NCI-H146 (cell line): Measurements from ENCODE around the gene TECPR1.

ENCODE experiments used
- DNase-seq: peaks from one replicate; lab custom pipeline; 2025; lab: John Stamatoyannopoulos, UW

Gene TECPR1

DNA sequence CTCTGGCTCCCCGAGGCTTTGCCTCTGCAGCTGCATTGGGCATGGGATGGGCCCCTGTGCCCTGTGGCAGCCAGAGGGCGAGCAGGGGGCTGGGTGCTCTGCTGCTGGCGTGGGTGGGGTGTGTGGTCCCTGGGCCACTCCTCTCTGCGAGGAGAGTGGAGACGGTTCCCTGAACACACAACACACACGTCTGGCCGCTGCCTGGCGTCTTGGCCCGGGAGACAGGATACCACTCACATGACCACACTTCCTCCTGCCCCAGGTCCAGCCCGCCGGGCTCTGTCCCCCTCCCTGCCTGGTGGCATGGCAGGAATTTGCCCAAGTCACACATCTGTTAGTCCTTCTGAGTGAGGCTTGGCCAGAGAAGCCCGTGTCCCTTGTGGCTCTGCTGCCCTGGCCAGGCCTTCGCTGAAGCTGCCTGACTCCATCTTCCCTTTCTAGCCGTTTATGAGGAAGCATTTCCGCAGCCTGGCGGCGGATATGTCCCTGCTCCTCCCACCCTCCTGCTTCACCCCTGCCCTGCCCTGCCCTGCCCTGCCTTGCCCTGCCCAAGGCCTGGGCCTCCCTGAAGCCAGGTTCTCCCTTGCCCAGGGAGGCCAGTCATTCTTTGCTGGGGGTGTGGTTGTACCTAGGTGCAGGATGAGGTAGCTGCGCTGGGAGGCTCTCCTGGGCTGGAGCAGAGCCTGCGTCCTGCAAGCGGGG lies 32.5 kb upstream of the TECPR1 start:
- DNase-seq: no peak

DNA sequence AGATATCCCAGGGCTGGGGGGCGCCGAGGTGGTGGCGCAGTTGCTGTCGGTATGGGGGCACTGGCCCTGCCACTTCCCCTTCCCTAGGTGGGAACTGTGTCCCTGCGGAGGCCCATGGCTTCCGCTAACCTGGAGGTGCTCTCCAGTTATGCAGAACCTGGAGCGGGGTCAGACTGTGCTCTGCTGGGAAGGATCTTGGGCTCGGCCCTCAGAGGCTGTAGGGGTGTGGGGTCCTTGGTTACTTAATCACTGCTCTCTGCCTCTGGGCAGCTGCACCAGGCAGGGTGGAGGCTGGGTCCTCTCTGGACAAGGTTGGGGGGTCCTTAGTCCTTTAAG lies 31.8 kb upstream of the TECPR1 start:
- DNase-seq: no peak

DNA sequence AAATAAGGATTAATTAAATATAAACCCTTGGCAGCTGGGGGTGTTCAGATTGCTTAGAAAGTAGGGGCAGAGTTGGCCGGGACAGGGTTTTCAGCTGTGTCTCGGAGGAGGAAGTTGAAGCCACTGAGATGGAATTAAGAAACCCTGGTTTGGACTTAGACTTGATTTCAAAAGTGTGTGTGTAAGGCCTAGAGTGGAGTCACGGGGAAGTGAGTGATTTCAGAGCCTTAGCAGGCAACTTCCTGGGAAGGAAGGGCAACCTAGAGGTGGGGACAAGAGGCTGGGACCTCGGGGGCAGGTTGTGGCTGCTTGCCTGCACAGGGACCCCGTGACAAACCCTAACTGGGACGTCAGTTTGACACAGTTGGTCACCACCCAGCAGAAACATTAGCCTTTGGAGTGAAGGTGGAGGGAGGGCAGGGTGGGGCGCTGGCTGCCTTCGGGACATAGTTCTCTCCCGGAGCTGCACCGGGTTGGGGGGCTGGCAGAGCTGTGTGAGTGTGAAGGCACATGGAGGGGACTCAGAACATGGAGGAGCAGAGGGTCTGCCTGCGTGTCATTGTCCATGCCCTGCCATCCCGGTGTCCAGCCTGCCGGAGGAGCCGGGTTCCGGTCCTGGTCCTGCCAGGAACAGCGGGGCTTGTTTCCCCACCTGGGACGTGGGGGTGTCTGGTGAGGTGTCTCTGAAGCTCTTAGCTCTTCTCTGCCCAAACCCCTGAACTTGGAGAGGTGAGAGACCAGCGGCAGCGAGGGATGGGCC lies 31.3 kb upstream of the TECPR1 start:
- no peak for DNase-seq

DNA sequence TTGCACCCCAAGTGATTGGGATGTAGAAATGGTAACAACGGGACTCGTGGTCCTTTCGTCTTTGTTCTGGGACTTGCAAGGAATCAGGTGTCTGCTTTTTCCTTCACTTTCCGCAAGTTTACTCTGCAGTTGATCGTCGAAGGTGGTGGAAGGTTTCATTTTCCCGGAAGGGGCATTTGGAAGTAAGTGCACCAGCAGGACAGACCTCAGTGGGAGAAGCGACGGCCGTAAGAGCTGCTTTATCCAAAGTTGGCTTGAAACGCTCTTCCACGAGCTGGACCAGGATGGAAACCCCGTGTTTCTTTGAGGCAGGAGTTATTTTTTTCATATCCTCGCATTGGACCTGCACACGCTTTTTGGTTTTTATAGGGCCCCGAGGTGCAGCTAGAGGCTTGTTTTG lies 30.7 kb upstream of the TECPR1 start:
- no peak for DNase-seq

DNA sequence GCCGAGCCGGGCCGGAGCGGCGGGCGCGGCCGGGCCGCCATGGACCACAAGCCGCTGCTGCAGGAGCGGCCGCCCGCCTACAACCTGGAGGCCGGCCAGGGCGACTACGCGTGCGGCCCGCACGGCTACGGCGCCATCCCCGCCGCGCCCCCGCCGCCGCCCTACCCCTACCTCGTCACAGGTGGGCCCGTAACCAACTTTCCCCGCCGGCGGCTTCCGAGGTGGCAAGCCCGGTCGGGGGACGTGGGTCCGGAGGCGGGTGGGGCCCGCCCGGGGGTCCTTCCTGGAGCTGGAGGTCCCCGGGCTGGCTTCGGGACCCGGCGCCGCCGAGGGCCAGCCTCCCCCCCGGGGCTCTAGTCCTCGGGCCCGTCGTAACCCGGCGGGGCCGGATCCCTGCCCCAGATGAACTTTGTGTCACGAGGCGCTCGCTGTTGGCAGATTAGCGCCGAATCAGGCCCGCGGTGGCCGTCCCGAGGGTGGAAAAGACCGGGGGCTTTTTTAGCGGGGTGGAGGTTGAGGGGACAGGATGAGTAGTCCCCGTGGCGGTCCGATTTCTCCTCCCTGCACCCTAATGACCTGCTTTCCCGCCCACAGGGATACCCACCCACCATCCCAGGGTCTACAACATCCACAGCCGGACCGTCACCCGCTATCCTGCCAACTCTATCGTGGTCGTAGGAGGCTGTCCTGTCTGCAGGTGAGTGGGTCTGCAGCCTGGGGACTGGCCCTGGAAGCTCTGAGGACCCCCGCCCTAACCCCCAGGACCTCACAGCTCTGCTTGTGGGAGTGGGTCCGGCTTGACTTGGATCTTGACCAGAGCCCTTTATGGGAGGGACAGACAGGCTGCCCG lies 29.9 kb upstream of the TECPR1 start:
- no peak for DNase-seq

DNA sequence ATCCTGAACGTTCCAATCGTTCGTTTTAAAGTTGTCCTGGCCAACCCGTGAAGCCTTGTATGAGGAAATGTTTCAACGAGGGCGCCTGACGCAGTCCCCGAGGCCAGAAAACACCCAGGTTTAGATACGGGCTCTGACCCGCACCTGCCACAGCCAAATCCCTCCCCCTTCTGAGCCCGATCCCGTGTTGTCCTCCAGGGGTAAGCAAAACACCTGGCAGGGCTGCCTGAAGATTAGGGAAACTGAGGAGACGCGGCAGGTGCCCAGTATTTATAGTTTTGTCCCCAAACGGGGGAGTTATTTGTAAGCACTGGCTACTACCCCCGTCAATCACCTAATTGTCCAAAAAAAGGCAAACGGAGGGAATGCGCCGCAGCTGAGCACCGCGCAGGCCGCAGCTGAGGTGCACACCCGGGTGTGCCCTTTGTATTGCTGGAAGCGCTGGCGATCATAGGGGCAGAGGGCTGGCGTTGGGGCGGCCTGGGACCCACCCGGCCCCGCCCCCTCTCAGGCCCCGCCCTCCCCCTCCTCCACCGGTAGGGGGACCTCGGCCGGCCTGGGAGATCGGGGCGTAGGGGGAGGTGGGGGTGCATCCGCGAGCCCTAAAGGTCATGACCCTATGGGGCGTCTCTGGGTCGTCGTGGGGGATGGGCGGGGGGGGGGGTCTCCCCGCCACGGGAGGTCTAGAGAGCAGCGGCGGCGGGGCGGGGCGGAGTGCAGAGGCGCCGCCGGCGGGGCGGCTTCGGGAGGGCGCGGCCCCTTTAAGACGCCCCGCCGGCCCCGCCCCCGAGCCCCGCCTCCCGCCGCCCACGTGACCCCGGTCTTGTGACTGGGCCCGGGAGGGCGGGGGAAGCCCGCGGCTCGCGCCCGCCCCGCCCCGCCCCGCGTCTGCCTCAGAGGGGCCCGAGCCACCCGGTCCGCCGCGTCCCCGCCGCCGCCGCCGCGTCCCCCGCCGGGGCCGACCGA lies 29.0 kb upstream of the TECPR1 start, which contains the start of gene BRI3:
BRI3 (plus strand) TSS at position 896 of the 966 bp plus-strand sequence. CDS start 110 bp downstream, outside the sequence.
- DNase-seq: peak; percentile 91

DNA sequence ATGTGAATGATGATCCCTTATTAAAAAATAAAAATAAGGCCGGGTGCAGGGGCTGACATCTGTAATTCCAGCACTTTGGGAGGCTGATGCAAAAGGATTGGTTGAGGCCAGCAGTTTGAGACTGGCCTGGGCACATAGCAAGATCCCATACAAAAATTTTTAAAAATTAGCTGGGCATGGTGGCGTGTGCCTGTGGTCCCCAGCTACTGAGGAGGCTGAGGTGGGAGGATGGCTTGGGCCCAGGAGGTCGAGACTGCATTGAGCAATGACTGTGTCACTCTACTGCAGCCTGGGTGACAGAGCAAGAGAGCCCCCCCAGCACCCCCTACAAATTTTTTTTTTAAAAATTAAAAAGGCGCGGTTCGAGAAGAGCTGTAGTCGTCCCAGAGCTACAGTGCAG lies 28.3 kb upstream of the TECPR1 start:
- DNase-seq: no peak

DNA sequence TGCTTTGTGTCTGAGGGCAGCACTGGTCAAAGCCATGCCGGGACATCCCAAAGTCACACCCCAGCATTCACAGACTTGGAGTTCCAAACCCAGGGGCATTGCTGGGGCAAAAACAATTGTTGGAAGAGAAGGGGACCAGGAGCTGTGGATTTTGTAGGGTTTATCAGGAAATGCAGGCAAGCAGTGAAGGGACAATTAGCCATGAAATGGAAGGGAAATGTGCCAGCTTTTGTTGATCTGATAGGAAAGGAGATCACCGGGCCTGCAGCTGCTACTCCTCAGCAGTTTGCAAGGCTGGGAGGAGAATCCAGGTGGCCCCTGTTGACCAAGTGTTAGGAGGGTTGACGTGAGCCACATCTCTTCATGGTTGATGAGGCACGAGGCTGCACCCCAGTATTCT lies 26.9 kb upstream of the TECPR1 start:
- peak; percentile 36 for DNase-seq

DNA sequence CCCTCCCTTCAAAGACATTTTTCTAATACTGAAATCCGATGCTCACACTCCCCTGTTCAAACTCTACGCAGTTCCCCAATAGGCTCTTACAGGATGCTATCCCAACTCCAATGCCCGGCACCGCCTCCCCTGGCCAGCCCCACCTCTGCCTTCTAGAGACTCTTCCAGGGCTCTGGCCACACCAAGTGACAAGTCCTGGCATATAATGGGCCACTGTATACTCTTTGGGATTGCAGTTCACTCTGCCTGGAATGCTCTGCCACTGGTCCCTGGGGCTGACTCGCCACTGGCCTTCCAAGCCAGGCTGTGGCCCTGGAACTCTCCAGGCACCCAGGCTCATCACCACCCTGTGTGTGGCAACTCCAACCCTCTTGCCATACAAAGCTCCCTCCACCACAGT lies 26.4 kb upstream of the TECPR1 start:
- no peak for DNase-seq

DNA sequence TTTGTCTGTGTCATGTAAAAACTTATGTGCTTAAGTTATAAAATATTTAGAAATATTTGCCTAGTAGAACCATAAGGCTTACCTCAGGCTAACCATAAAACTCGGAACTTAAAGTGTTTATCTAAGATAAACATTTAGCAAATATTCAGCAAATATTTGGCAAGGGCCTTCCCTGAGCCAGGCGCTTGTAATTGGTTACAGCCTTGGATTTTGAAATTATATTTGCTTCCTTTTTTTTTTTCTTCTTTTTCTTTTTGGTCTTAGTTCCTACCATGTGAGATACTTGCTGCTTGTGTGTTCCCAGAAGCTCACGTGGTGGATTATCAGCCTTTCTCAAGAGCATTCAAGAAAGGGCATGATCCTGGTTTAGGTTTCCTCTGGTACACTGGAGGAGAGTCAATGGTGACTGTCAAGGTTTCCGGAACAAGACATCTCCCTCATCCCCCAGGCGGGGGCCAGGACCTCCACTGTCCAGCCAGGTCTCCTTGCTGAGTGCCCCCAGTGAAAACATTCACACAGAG lies 24.3 kb upstream of the TECPR1 start:
- no peak for DNase-seq

DNA sequence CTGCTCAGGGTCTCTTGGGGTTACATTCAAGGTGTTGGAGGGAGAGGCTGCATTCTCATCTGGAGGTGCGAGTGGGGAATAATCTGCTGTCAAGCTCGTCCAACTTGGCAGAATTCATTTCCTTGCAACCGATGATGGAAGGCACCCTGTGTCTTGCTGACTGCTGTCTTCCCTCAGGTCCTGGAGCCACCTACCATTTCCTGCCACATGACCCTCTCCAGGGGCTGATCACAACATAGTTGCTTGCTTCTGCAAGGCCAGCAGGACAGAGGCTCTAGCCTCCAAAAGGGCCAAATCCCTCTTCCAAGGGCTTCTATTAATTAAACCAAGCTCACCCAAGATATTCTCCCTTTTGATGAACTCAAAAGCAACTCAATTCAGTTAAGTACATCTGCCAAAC lies 15.3 kb upstream of the TECPR1 start:
- DNase-seq: no peak

DNA sequence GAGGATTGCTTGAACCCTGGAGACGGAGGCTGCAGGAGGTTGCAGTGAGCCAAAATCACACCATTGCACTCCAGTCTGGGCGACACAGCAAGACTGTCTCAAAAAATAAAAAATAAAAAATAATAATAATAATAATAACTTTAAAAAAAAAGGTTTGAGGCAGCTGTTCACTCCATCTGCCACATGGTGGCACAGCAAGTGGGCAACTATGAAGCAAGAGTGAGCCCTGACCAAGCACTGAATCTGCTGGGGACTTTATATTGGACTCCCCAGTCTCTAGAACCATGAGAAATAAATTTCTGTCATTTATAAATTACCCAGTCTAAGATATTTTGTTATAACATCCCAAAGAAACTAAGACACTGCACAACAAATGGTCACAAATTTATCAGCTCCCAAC lies 14.8 kb upstream of the TECPR1 start:
- DNase-seq: no peak

DNA sequence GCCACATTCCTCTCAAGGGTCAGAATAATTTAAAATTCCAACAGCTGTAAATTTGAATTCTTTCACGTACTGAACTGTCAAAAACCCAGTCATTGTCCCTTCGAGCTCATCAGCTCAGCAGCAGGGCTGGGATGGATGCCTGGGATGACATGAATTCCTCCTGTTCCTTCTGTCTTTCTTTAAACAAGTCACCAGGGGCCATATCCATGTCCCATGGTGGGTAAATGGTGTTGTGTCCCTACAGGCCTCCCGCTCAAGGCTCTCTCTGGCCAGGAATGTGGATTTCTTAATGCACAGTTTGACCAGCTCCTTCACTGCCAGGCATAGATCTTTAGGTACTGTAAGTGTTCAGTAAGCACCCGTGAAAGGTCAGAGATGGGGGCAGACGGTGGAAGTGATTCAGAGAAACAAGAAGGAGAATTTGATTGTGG lies 13.8 kb upstream of the TECPR1 start:
- DNase-seq: no peak

DNA sequence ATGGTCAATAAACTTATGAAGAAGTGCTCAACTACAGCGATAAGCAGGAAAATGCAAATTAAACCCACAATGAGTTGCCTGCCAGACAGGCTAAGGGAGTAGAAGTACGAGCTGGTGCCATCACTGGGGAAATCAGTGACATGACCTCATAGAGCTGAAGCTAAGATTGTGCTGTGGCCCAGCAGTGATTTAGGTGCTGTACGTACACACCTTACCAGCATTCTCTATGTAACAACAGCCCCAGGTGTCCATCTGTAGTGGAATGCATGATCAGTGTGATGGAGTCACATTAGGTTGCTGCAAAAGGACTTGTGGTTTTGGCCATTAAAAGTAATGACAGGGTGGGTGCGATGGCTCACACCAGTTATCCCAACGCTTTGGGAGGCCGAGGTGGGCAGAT lies 5.7 kb upstream of the TECPR1 start:
- DNase-seq: no peak

DNA sequence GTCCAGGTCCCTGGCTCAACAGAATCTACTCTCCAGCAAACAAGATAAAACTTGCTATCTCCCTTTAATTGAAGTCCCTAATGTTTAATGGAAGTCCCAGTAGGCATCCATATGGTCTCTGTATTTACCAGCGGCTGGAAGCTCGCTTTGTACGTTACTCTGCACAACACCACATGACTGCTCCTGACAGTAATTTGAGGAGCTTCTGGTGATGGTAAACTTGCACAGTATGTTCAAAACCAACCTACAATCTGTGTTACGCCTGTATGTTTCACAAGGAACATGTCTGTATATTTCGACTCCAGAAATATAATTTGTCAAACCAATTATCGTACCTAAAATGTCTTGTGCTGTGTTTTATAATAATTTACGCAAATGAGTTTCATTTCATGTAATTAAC lies 4.4 kb upstream of the TECPR1 start:
- DNase-seq: no peak

DNA sequence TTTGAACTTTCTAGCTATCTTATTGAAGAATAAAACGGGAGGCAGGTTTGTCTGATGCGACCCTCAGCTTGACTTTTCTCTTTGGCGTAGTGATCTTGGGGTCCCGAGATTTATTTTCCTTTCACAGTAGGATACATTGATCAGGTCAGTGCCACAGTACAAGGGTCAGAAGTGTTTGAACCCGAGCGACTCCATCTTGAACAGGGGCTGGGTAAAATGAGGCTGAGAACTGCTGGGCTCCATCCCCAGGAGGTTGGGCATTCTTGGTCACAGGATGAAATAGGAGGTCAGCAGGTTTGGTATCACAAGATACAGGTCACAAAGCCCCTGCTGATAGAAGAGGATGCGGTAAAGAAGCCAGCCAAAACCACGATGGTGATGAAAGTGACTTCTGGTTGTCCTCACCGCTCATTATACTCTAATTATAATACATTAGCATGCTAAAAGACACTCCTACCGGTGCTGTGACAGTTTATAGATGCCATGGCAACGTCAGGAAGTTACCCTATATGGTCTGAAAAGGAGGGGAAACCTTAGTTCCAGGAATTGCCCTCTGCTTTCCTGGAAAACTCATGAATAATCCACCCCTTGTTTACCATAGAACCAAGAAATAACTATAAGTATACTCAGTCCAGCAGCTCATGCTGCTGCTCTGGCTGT lies 3.0 kb upstream of the TECPR1 start:
- DNase-seq: no peak

DNA sequence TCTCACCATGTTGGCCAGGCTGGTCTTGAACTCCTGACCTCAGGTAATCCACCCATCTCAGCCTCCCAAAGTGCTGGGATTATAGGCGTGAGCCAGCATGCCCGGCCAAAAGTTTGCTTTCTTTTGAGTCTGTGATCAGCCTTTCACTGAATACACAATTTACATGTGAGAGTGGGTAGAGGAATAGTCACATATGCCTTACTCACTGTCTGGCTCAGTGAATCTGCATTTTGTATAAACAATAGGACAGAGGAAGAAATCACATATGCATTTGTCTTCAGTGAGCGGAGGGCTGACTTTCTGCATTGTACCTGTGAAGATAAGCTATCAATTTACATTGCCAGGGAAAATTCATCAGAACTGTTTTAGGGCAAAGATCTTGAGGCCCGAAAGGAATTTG lies 2.5 kb upstream of the TECPR1 start:
- DNase-seq: no peak

DNA sequence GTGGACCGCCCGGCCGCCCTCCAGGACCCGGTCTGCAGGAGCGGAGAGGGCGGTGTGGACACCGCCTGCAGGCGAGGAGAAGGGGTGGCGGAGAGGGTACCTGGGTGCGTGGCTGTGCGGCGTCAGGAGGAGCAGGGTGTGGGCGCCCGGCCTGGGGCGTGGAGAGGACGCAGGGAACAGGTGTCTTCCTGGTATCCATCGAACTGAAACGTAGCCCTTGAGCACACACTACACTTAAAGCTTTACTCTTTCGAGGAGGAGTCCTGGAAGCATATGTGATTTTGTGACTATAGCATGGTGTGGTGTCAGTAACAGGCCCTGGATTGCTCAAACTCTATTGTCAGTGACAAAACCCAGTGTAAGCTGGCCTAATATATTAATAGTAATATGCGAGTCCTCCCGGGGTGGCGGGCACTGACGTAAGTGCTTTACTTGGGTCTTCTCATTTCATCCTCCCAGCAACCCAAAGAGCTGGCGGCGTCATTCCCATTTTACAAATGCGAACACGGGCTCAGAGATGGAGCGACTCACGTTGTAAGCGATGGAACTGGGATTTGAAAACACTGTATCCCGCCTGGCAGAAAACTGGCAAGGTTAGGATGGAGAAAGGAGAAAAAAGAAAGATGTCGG lies 508 bp upstream of the TECPR1 start:
- DNase-seq: peak; percentile 26

DNA sequence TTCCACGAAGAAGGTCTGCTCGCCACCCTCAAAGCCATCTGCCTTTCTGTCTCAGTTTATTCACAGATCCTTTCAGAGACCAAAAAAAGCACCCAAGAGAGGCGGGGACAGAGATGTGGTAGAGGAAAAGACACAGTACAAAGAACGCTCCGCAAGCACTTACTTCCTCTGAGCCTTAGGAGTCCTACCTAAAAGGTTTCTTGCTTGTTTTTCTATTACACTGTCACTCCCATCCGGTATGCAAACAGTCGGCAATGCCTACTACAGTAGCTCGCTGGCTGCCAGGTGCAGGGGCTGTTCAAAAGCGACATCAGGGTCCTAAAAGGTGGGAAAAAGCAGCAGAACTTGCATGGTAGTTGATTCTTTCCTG lies 816 bp downstream of the TECPR1 start:
- DNase-seq: peak; percentile 73

DNA sequence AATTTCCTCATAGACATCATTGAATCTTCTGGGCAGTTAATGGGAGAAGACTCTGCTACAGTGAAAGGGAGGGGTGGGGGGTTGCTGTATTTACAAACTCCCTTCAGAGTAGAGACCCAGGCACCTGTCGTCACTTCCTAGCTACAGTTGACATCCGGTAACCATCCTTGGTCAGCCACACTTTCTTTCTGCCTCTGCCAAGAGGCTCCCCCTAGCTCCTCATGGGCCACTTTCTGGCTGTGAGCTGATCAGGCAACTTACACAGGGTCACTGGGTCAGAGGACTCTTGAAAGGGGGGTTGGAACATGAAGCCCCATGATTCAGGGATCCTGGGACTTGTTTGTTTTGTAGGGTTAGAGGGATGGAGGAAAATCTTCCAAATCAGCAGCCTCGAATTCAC lies 1.2 kb downstream of the TECPR1 start:
- DNase-seq: peak; percentile 50
